Hepatocyte (in vitro differentiated cells): ENCODE results near the gene LILRA5. TPM values are rescaled to one million over a fixed set of nuclear protein-coding genes. Genes with fewer than 3 reads are reported as not detected.

ENCODE experiments used
- DNase-seq: peaks from one replicate; pipeline ENCODE4 v3.0.0-alpha.2; 2016; ENCODE audit warnings: low spot score
- H2AFZ ChIP-seq: fragments of 200-600 bp; sonication (generic); 2 replicates; pipeline ENCODE4 v1.6.0; 2016; ENCODE audit warnings: antibody characterized with exemption, mild to moderate bottlenecking
- H3K27ac ChIP-seq: fragments of 200-600 bp; sonication (generic); 2 replicates; pipeline ENCODE4 v1.5.1; 2016; ENCODE audit warnings: mild to moderate bottlenecking
- H3K27me3 ChIP-seq: fragments of 200-600 bp; sonication (generic); 2 replicates; pipeline ENCODE4 v1.6.1; 2016
- H3K36me3 ChIP-seq: fragments of 200-600 bp; sonication (generic); replicated peaks from 2 replicates; pipeline ENCODE4 v1.5.1; 2016; ENCODE audit warnings: low read depth; ENCODE audit not compliant: insufficient read depth
- H3K4me1 ChIP-seq: fragments of 200-600 bp; sonication (generic); 2 replicates; pipeline ENCODE4 v1.5.1; 2016; ENCODE audit warnings: mild to moderate bottlenecking, moderate library complexity; ENCODE audit not compliant: insufficient read depth
- H3K4me2 ChIP-seq: fragments of 200-600 bp; sonication (generic); 2 replicates; pipeline ENCODE4 v1.6.0; 2016
- H3K4me3 ChIP-seq: fragments of 200-600 bp; sonication (generic); 2 replicates; pipeline ENCODE4 v1.5.1; 2016; ENCODE audit warnings: mild to moderate bottlenecking
- H3K79me2 ChIP-seq: fragments of 200-600 bp; sonication (generic); 2 replicates; pipeline ENCODE4 v1.6.0; 2017; ENCODE audit warnings: mild to moderate bottlenecking
- H3K9me2 ChIP-seq: fragments of 200-600 bp; sonication (generic); replicated peaks from 2 replicates; pipeline ENCODE4 v1.6.0; 2017; ENCODE audit warnings: mild to moderate bottlenecking; ENCODE audit not compliant: insufficient read depth
- H3K9me3 ChIP-seq: fragments of 200-600 bp; sonication (generic); 2 replicates; pipeline ENCODE4 v1.5.1; 2016; ENCODE audit warnings: low read depth, mild to moderate bottlenecking
- H4K20me1 ChIP-seq: fragments of 200-600 bp; sonication (generic); 2 replicates; pipeline ENCODE4 v1.6.0; 2016; ENCODE audit warnings: mild to moderate bottlenecking; ENCODE audit not compliant: insufficient read depth, poor library complexity, severe bottlenecking
- CTCF ChIP-seq: fragments of 200-600 bp; sonication (generic); IDR thresholded peaks from 2 replicates; pipeline ENCODE4 v1.5.1; 2016; ENCODE audit warnings: antibody characterized with exemption, mild to moderate bottlenecking; ENCODE audit not compliant: poor library complexity
- EZH2 ChIP-seq: fragments of 200-600 bp; sonication (generic); IDR thresholded peaks from 2 replicates; pipeline ENCODE4 v1.6.1; 2016; ENCODE audit warnings: antibody characterized with exemption, mild to moderate bottlenecking, borderline replicate concordance
- EZH2phosphoT487 ChIP-seq: fragments of 200-600 bp; sonication (generic); IDR thresholded peaks from one replicate; pipeline ENCODE4 v1.6.1; 2018; ENCODE audit warnings: antibody characterized with exemption, mild to moderate bottlenecking, low read depth, moderate library complexity; ENCODE audit not compliant: unreplicated experiment, severe bottlenecking
- WGBS: methylation state at CpG from one replicate; pipeline ENCODE4 v1.1.6; 2016; ENCODE audit warnings: low lambda C conversion rate; ENCODE audit errors: missing lambda C conversion rate; 5-methylcytosine and 5-hydroxymethylcytosine counted together
- polyA plus RNA-seq: library from polyadenylated mRNA; unstranded; fragments of >200 nt; fragmentation: Nextera tagmentation; extraction: Ambion mirVana; gene quantifications from 2 replicates; pipeline ENCODE4 v1.2.1, GENCODE V29; 2016
- total RNA-seq: library from RNA; depleted of rRNA; stranded (reverse); fragments of >200 nt; gene quantifications from 2 replicates; pipeline ENCODE4 v1.2.3, GENCODE V29; 2014

Gene LILRA5
- total and polyA plus RNA-seq, 2 experiments from 2014 or later, result not detected

- 70% methylated on average over 3 of the region's 3 CpGs for WGBS
Measured at GRCh38 chr19:54333586-54334298, 20.8 kb upstream of the LILRA5 start.

GRCh38 chr19:54332149-54332548 is 19.2 kb upstream of the LILRA5 start:
- Histone ChIP-seq H2AFZ (no peak overlapping the region), H3K36me3 (no peaks in the 10 kb centered on the region), H3K4me2 (no peak overlapping the region), H3K27me3 (no peaks in the 10 kb centered on the region), H3K79me2 (no peaks in the 10 kb centered on the region), H3K9me2 (no peaks in the 10 kb centered on the region), H3K4me3 (no peak overlapping the region), H3K4me1 (no peaks in the 10 kb centered on the region), H3K9me3 (no peaks in the 10 kb centered on the region), H3K27ac (no peak overlapping the region), H4K20me1 (no peaks in the 10 kb centered on the region)
- DNase-seq, result no peak
- 75% methylated on average over 1 of the region's 7 CpGs for WGBS
- TF ChIP-seq EZH2 (no peak), EZH2phosphoT487 (no peak), CTCF (no peak)

More at GRCh38 chr19:54333586-54334298, 20.8 kb upstream of the LILRA5 start:
- no peaks in the 10 kb centered on the region for H3K9me2 ChIP-seq
- H2AFZ ChIP-seq, result no peak overlapping the region
- no peak overlapping the region for H3K4me3 ChIP-seq
- H3K36me3 ChIP-seq, result no peaks in the 10 kb centered on the region
- no peak overlapping the region for H3K4me2 ChIP-seq
- DNase-seq, result no peak
- H3K27ac ChIP-seq, result no peak overlapping the region
- no peaks in the 10 kb centered on the region for H3K9me3 ChIP-seq
- H3K79me2 ChIP-seq, result no peaks in the 10 kb centered on the region
- TF ChIP-seq EZH2phosphoT487, result no peak
- TF ChIP-seq EZH2, result no peak
- no peak for TF ChIP-seq CTCF
- H3K4me1 ChIP-seq, result no peaks in the 10 kb centered on the region
- no peaks in the 10 kb centered on the region for H3K27me3 ChIP-seq
- no peaks in the 10 kb centered on the region for H4K20me1 ChIP-seq

GRCh38 chr19:54331626-54332025 is 18.7 kb upstream of the LILRA5 start:
- no peak overlapping the region for H3K27ac ChIP-seq
- H3K9me3 ChIP-seq, result no peaks in the 10 kb centered on the region
- no peak overlapping the region for H3K4me2 ChIP-seq
- H3K4me3 ChIP-seq, result no peak overlapping the region
- no peaks in the 10 kb centered on the region for H3K9me2 ChIP-seq
- no peaks in the 10 kb centered on the region for H4K20me1 ChIP-seq
- no peak for TF ChIP-seq CTCF
- no peak for TF ChIP-seq EZH2
- no peak for TF ChIP-seq EZH2phosphoT487
- no peak overlapping the region for H2AFZ ChIP-seq
- DNase-seq, result no peak
- WGBS, result 91% methylated on average over 6 of the region's 7 CpGs
- H3K79me2 ChIP-seq, result no peaks in the 10 kb centered on the region
- H3K27me3 ChIP-seq, result no peaks in the 10 kb centered on the region
- no peaks in the 10 kb centered on the region for H3K36me3 ChIP-seq
- no peaks in the 10 kb centered on the region for H3K4me1 ChIP-seq
